A673 (cell line): ENCODE data around the gene RIMS1.

Source experiments
- EZH2 ChIP-seq: fragments of 200-600 bp; sonication (generic); IDR thresholded peaks from 2 replicates; pipeline ENCODE4 v1.6.1; 2017; ENCODE audit warnings: borderline replicate concordance, low read depth, mild to moderate bottlenecking, mixed read lengths, antibody characterized with exemption, low read length; ENCODE audit not compliant: poor library complexity, severe bottlenecking
- TF ChIP-seq, protein P1 (sequence below): fragments of 300-800, 200-600 bp; sonication (generic); conservative IDR thresholded peaks from 2 replicates; pipeline ENCODE4 v1.5.1; 2017; ENCODE audit warnings: low read depth, mild to moderate bottlenecking, antibody characterized with exemption, low read length, moderate library complexity, mixed read lengths

DNA sequence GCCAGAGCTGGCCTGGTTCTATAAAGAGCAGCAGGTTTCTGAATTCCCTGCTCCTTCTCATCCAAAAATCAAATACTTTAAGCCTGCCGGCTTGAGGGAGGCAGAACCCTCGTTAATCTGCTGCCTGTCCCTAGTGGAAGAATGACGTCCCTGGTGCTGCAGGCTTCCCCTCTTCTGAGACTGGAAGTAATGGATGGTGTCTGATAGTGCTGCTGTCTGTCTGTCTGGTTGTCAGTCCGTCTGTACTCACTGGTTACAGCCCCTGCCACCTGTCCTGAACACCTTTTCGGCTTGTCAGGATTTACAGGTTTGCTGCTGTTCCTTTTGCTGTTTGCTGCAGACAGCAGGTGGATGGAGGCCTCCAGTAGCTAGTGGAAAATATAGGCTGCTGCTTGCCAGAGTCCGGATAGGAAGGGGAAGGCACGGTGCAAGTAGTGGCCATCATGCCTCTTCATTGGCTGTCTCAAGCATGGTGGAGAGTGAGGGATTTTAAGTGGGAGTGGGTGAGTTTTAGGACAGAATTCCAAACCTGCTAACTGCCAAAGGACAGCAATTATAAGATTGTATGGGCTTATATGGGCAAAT lies 2.5 kb downstream of the RIMS1 start:
- TF ChIP-seq, protein P1, sequence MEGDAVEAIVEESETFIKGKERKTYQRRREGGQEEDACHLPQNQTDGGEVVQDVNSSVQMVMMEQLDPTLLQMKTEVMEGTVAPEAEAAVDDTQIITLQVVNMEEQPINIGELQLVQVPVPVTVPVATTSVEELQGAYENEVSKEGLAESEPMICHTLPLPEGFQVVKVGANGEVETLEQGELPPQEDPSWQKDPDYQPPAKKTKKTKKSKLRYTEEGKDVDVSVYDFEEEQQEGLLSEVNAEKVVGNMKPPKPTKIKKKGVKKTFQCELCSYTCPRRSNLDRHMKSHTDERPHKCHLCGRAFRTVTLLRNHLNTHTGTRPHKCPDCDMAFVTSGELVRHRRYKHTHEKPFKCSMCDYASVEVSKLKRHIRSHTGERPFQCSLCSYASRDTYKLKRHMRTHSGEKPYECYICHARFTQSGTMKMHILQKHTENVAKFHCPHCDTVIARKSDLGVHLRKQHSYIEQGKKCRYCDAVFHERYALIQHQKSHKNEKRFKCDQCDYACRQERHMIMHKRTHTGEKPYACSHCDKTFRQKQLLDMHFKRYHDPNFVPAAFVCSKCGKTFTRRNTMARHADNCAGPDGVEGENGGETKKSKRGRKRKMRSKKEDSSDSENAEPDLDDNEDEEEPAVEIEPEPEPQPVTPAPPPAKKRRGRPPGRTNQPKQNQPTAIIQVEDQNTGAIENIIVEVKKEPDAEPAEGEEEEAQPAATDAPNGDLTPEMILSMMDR = no peak
- no peak for TF ChIP-seq EZH2
